Measurements from ENCODE around the gene LARP4B. TPM values are rescaled to one million over a fixed set of nuclear protein-coding genes. Genes with fewer than 3 reads are reported as not detected.

Gene LARP4B
- total RNA-seq, 3 donors from 2014 or later = 47.5 to 70.8 (median 68.5) TPM

GRCh38 chr10:775245-776075, 156.0 kb downstream of the LARP4B start:
- Histone ChIP-seq H3K4me1 (no peaks in the 10 kb centered on the region), H3K9me3 (no peaks in the 10 kb centered on the region), H3K4me3 (no peak overlapping the region), H3K27me3 (no peaks in the 10 kb centered on the region), H3K27ac (no peak overlapping the region), H3K36me3 (no peaks in the 10 kb centered on the region)
- intact Hi-C loops (cut with DNase I; ENCODE audit: low total_unique reads) = no loop called here
- DNase-seq (ENCODE audit: low spot score in 2 of 2) = peak; percentile 46 to 51
- TF ChIP-seq POLR2A (IDR thresholded peaks at IDR 0.05) = no peak
- TF ChIP-seq CTCF (IDR thresholded peaks at IDR 0.05) = no peak
- no peak for TF ChIP-seq POLR2AphosphoS5 (IDR thresholded peaks at IDR 0.05)

- Histone ChIP-seq H3K4me3 (no peak overlapping the region), H3K27ac (no peak overlapping the region), H3K36me3 (no peaks in the 10 kb centered on the region), H3K4me1 (no peaks in the 10 kb centered on the region), H3K27me3 (no peaks in the 10 kb centered on the region), H3K9me3 (no peaks in the 10 kb centered on the region)
- intact Hi-C loops (cut with DNase I; ENCODE audit: low total_unique reads) = no loop called here
- no peak for TF ChIP-seq POLR2A (IDR thresholded peaks at IDR 0.05)
- TF ChIP-seq POLR2AphosphoS5 (IDR thresholded peaks at IDR 0.05) = no peak
- no peak for TF ChIP-seq CTCF (IDR thresholded peaks at IDR 0.05)
- DNase-seq (ENCODE audit: low spot score in 2 of 2) = no peak
These were observed 156.8 kb downstream of the LARP4B start for GRCh38 chr10:774661-775244.

GRCh38 chr10:774223-774622, 157.3 kb downstream of the LARP4B start:
- Histone ChIP-seq H3K4me1 (no peaks in the 10 kb centered on the region), H3K9me3 (peaks cover 0 to 1% of the 10 kb centered on the region in 2 donors), H3K27me3 (no peaks in the 10 kb centered on the region), H3K36me3 (no peaks in the 10 kb centered on the region), H3K27ac (no peak overlapping the region), H3K4me3 (no peak overlapping the region)
- intact Hi-C loops (cut with DNase I; ENCODE audit: low total_unique reads) = no loop called here
- DNase-seq (ENCODE audit: low spot score in 2 of 2) = no peak
- TF ChIP-seq CTCF (IDR thresholded peaks at IDR 0.05) (no peak), POLR2A (IDR thresholded peaks at IDR 0.05) (no peak), POLR2AphosphoS5 (IDR thresholded peaks at IDR 0.05) (no peak)

GRCh38 chr10:773562-774161, 157.8 kb downstream of the LARP4B start:
- no peak for TF ChIP-seq CTCF (IDR thresholded peaks at IDR 0.05)
- TF ChIP-seq POLR2A (IDR thresholded peaks at IDR 0.05) = no peak
- TF ChIP-seq POLR2AphosphoS5 (IDR thresholded peaks at IDR 0.05) = no peak
- Histone ChIP-seq H3K27ac (no peak overlapping the region), H3K36me3 (no peaks in the 10 kb centered on the region), H3K9me3 (peaks cover 0 to 5% of the 10 kb centered on the region in 2 donors), H3K27me3 (no peaks in the 10 kb centered on the region), H3K4me3 (peak overlapping the region in 1 of 3 donors; percentile 15), H3K4me1 (no peaks in the 10 kb centered on the region)
- no peak for DNase-seq (ENCODE audit: low spot score in 2 of 2)
- intact Hi-C loops (cut with DNase I; ENCODE audit: low total_unique reads) = no loop called here

GRCh38 chr10:772227-772637, 159.3 kb downstream of the LARP4B start:
- intact Hi-C loops (cut with DNase I; ENCODE audit: low total_unique reads) = no loop called here
- no peaks in the 10 kb centered on the region for H3K36me3 ChIP-seq
- no peak for DNase-seq (ENCODE audit: low spot score in 2 of 2)

More at GRCh38 chr10:772227-772637, 159.3 kb downstream of the LARP4B start:
- TF ChIP-seq POLR2AphosphoS5 (IDR thresholded peaks at IDR 0.05) = no peak
- no peak for TF ChIP-seq POLR2A (IDR thresholded peaks at IDR 0.05)
- TF ChIP-seq CTCF (IDR thresholded peaks at IDR 0.05) = no peak
- Histone ChIP-seq H3K27me3 (no peaks in the 10 kb centered on the region), H3K4me1 (no peaks in the 10 kb centered on the region), H3K27ac (no peak overlapping the region), H3K4me3 (no peak overlapping the region), H3K9me3 (peaks cover 4 to 14% of the 10 kb centered on the region in 2 donors)

Data from breast epithelium (tissue), 4 donors.